ENCODE measurements around the gene SUGCT. TPM values are rescaled to one million over a fixed set of nuclear protein-coding genes. Genes with fewer than 3 reads are reported as not detected.

The SUGCT gene
- total and polyA plus RNA-seq, 12 donors, result 8.4 to 96.4 (median 25.5) TPM

- no peaks in the 10 kb centered on the region for H3K4me1 ChIP-seq (replicated peaks in 1 of 2)
- H3K9me3 ChIP-seq (replicated peaks in 1 of 3), result no peaks in the 10 kb centered on the region
- DNase-seq, result no peak
- TF ChIP-seq POLR2A (IDR thresholded peaks at IDR 0.05) (no peak), CTCF (IDR thresholded peaks at IDR 0.05) (no peak)
- no peak overlapping the region for H3K27ac ChIP-seq
- H3K27me3 ChIP-seq, result no peaks in the 10 kb centered on the region
- WGBS, 4 donors, result 77 to 89% (median 82%) methylated on average over 5 of the region's 5 CpGs
- H3K36me3 ChIP-seq (replicated peaks in 1 of 2), result no peaks in the 10 kb centered on the region
- intact Hi-C loops (cut with DNase I), result no loop called here
- H3K4me3 ChIP-seq, result no peak overlapping the region
Observed at GRCh38 chr7:40582539-40582938, 447.7 kb downstream of the SUGCT start.

GRCh38 chr7:40583667-40584444 is 449.1 kb downstream of the SUGCT start:
- no peaks in the 10 kb centered on the region for H3K9me3 ChIP-seq (replicated peaks in 1 of 3)
- DNase-seq, result no peak
- H3K27me3 ChIP-seq, result no peaks in the 10 kb centered on the region
- WGBS, 4 donors, result 71 to 72% (median 71%) methylated on average over 5 of the region's 5 CpGs
- H3K4me3 ChIP-seq, result no peak overlapping the region
- H3K36me3 ChIP-seq (replicated peaks in 1 of 2), result no peaks in the 10 kb centered on the region
- H3K27ac ChIP-seq, result no peak overlapping the region
- no peak for TF ChIP-seq POLR2A (IDR thresholded peaks at IDR 0.05)
- TF ChIP-seq CTCF (IDR thresholded peaks at IDR 0.05), result no peak
- H3K4me1 ChIP-seq (replicated peaks in 1 of 2), result no peaks in the 10 kb centered on the region
- intact Hi-C loops (cut with DNase I), result no loop called here

- no peaks in the 10 kb centered on the region for H3K4me1 ChIP-seq (replicated peaks in 1 of 2)
- WGBS, 4 donors, result 73 to 83% (median 81%) methylated on average over 4 of the region's 4 CpGs
- H3K4me3 ChIP-seq, result no peak overlapping the region
- TF ChIP-seq CTCF (IDR thresholded peaks at IDR 0.05) (no peak), POLR2A (IDR thresholded peaks at IDR 0.05) (no peak)
- no peaks in the 10 kb centered on the region for H3K36me3 ChIP-seq (replicated peaks in 1 of 2)
- DNase-seq, result no peak
- no peak overlapping the region for H3K27ac ChIP-seq
- intact Hi-C loops (cut with DNase I), result no loop called here
- no peaks in the 10 kb centered on the region for H3K9me3 ChIP-seq (replicated peaks in 1 of 3)
- H3K27me3 ChIP-seq, result no peaks in the 10 kb centered on the region
Observed at GRCh38 chr7:40584667-40585433, 450.0 kb downstream of the SUGCT start.

- TF ChIP-seq CTCF (IDR thresholded peaks at IDR 0.05) (no peak), POLR2A (IDR thresholded peaks at IDR 0.05) (no peak)
- no peaks in the 10 kb centered on the region for H3K27me3 ChIP-seq
- no peaks in the 10 kb centered on the region for H3K9me3 ChIP-seq (replicated peaks in 1 of 3)
- 77 to 85% (median 79%) methylated on average over 1 of the region's 1 CpG for WGBS, 4 donors
- no peak overlapping the region for H3K27ac ChIP-seq
- no peaks in the 10 kb centered on the region for H3K4me1 ChIP-seq (replicated peaks in 1 of 2)
- intact Hi-C loops (cut with DNase I), result no loop called here
- no peaks in the 10 kb centered on the region for H3K36me3 ChIP-seq (replicated peaks in 1 of 2)
- DNase-seq, result no peak
- no peak overlapping the region for H3K4me3 ChIP-seq
Observed at GRCh38 chr7:40586197-40586596, 451.4 kb downstream of the SUGCT start.
